A549 (cell line): ENCODE measurements around the gene TP53RK. TPM values are rescaled to one million over a fixed set of nuclear protein-coding genes. Genes with fewer than 3 reads are reported as not detected.

Experiments used
- ATAC-seq, 2 experiments: fragments of 200-7000 bp in 1 of 2; fragments of >200 bp in 1 of 2; cut with Nextera tagmentation in 1 of 2; cut with Tn5 transposase in 1 of 2; 3 replicates each; pipeline versions ENCODE4 v1.8.0 to v1.9.1; 2018 to 2020; ENCODE audit warnings: mild to moderate bottlenecking in 1 of 2, moderate library complexity in 1 of 2
- CTCF ChIA-PET: fragments of 300-600 bp; sonication (Branson Sonifier 250); formaldehyde crosslinking; extraction: SDS; loops from one replicate; lab custom pipeline; 2021; ENCODE audit warnings: antibody characterized with exemption, inconsistent platforms; lab: Yijun Ruan, JAX
- POLR2A ChIA-PET: fragments of 350-600 bp; formaldehyde crosslinking; extraction: SDS; loops from one replicate; lab custom pipeline; 2021; ENCODE audit warnings: antibody characterized with exemption, inconsistent platforms; lab: Yijun Ruan, JAX
- DNase-seq, 2 experiments: peaks; one replicate each; pipeline versions ENCODE4 v3.0.0 to v3.0.0-alpha.2; 2011 to 2016; ENCODE audit warnings: low read depth in 1 of 2, low spot score in 1 of 2
- FAIRE-seq: peaks from 2 replicates; lab custom pipeline; 2011; peaks lifted over from hg19 to GRCh38; lab: Jason Lieb, UNC
- H3K27ac ChIP-seq, 2 experiments: fragments of >200 bp; sonication (Bioruptor Twin); formaldehyde crosslinking; 3 replicates each; pipeline ENCODE4 v1.5.1; 2016 to 2017
- H3K4me1 ChIP-seq: fragments of >200 bp; sonication (Bioruptor Twin); formaldehyde crosslinking; 3 replicates; pipeline ENCODE4 v1.6.1; 2016
- H3K4me2 ChIP-seq: fragments of >200 bp; sonication (Bioruptor Twin); formaldehyde crosslinking; 3 replicates; pipeline ENCODE4 v1.6.1; 2016
- H3K4me3 ChIP-seq: fragments of >200 bp; sonication (Bioruptor Twin); formaldehyde crosslinking; 3 replicates; pipeline ENCODE4 v1.5.1; 2016
- H3K9me3 ChIP-seq: fragments of >200 bp; sonication (Bioruptor Twin); formaldehyde crosslinking; 3 replicates; pipeline ENCODE4 v1.6.1; 2016
- CBX2 ChIP-seq: fragments of 200-600 bp; sonication (generic); IDR thresholded peaks from 2 replicates; pipeline ENCODE4 v1.6.1; 2016; ENCODE audit warnings: low read depth, mild to moderate bottlenecking, borderline replicate concordance
- CHD2 ChIP-seq: fragments of 150-350 bp; IDR thresholded peaks from 2 replicates; pipeline ENCODE4 v1.6.1; 2014; ENCODE audit warnings: low read length; ENCODE audit not compliant: partially characterized antibody
- EHMT2 ChIP-seq: fragments of 200-600 bp; sonication (generic); IDR thresholded peaks from 2 replicates; pipeline ENCODE4 v1.6.1; 2016; ENCODE audit warnings: antibody characterized with exemption, low read depth, mild to moderate bottlenecking, moderate library complexity
- EP300 ChIP-seq, 2 experiments: fragments of >200 bp; sonication (Bioruptor Twin); formaldehyde crosslinking; IDR thresholded peaks; 2 replicates in 1 of 2; 3 replicates in 1 of 2; pipeline ENCODE4 v1.6.1; 2016 to 2017
- ESRRA ChIP-seq: fragments of 150-350 bp; IDR thresholded peaks from 2 replicates; pipeline ENCODE4 v1.6.1; 2014; ENCODE audit warnings: mild to moderate bottlenecking, low read length, borderline replicate concordance
- FOSL2 ChIP-seq, 2 experiments: fragments of 450-650 bp in 1 of 2; fragments of >200 bp in 1 of 2; sonication (Bioruptor Twin) in 1 of 2; formaldehyde crosslinking; IDR thresholded peaks; 2 replicates each; pipeline versions ENCODE4 v1.5.0 to v1.6.1; 2016 to 2020; ENCODE audit warnings: mild to moderate bottlenecking in 1 of 2, moderate library complexity in 1 of 2
- HES2 ChIP-seq: fragments of >200 bp; sonication (Bioruptor Twin); formaldehyde crosslinking; IDR thresholded peaks from 2 replicates; pipeline ENCODE4 v1.6.1; 2016
- JUN ChIP-seq, 2 experiments: fragments of >200 bp; sonication (Bioruptor Twin); formaldehyde crosslinking; IDR thresholded peaks; 2 replicates in 1 of 2; 3 replicates in 1 of 2; pipeline ENCODE4 v1.6.1; 2016 to 2017
- KDM5A ChIP-seq: fragments of 200-600 bp; sonication (generic); IDR thresholded peaks from 2 replicates; pipeline ENCODE4 v1.6.1; 2016; ENCODE audit warnings: antibody characterized with exemption, mild to moderate bottlenecking
- NPAS2 ChIP-seq: fragments of 250-450 bp; sonication (Bioruptor Pico); IDR thresholded peaks from 2 replicates; pipeline ENCODE4 v1.8.0; 2022; ENCODE audit warnings: mild to moderate bottlenecking, moderate library complexity, borderline replicate concordance
- PHF8 ChIP-seq: fragments of 200-600 bp; sonication (generic); IDR thresholded peaks from 2 replicates; pipeline ENCODE4 v1.6.1; 2016; ENCODE audit warnings: low read depth, mild to moderate bottlenecking, antibody characterized with exemption, moderate library complexity, borderline replicate concordance
- POLR2A ChIP-seq: IDR thresholded peaks from 2 replicates; pipeline ENCODE4 v1.6.1; 2012; ENCODE audit warnings: mild to moderate bottlenecking, low read length
- RARB ChIP-seq: fragments of 250-450 bp; sonication (Bioruptor Pico); IDR thresholded peaks from 2 replicates; pipeline ENCODE4 v1.8.0; 2021; ENCODE audit warnings: mild to moderate bottlenecking, moderate library complexity
- RFX5 ChIP-seq: fragments of 450-650 bp; IDR thresholded peaks from 2 replicates; pipeline ENCODE4 v1.7.1; 2014; ENCODE audit warnings: antibody characterized with exemption, mild to moderate bottlenecking, moderate library complexity
- SREBF2 ChIP-seq: fragments of 450-650 bp; IDR thresholded peaks from 2 replicates; pipeline ENCODE4 v1.6.1; 2014; ENCODE audit warnings: mild to moderate bottlenecking, moderate library complexity
- TP53 ChIP-seq: fragments of 250-450 bp; sonication (Bioruptor Pico); IDR thresholded peaks from 2 replicates; pipeline ENCODE4 v1.5.0; 2021; ENCODE audit warnings: mild to moderate bottlenecking, moderate library complexity
- ZSCAN20 ChIP-seq: fragments of 250-450 bp; sonication (Bioruptor Pico); IDR thresholded peaks from 2 replicates; pipeline ENCODE4 v1.8.0; 2022; ENCODE audit warnings: mild to moderate bottlenecking, moderate library complexity
- WGBS: methylation state at CpG from one replicate; pipeline ENCODE4 v1.1.6; 2017; ENCODE audit errors: missing lambda C conversion rate; 5-methylcytosine and 5-hydroxymethylcytosine counted together
- polyA minus RNA-seq: library from RNA; depleted of rRNA, polyadenylated mRNA; stranded (reverse); fragments of >200 nt; gene quantifications from 2 replicates; pipeline ENCODE4 v1.2.3, GENCODE V29; 2011; rRNA and poly(A)+ RNA removed
- polyA plus RNA-seq, 4 experiments: library from polyadenylated mRNA; depleted of rRNA in 3 of 4; stranded (reverse); fragments of >200 nt; fragmentation: RNase III in 1 of 4; extraction: RNeasy Plus Mini Kit Qiagen cat#74134 plus additional on column Dnase treatment in 1 of 4; gene quantifications; 2 replicates in 3 of 4; 3 replicates in 1 of 4; pipeline ENCODE4 v1.2.3, GENCODE V29; 2011 to 2017
- TF ChIP-seq, protein P1 (sequence below): fragments of 200-600 bp; sonication (generic); IDR thresholded peaks from 2 replicates; pipeline ENCODE4 v1.6.1; 2016; ENCODE audit warnings: antibody characterized with exemption, mild to moderate bottlenecking, moderate library complexity
- TF ChIP-seq, protein P2 (sequence below): IDR thresholded peaks from 2 replicates; pipeline ENCODE4 v1.6.1; 2012
- TF ChIP-seq, protein P3 (sequence below): IDR thresholded peaks from 2 replicates; pipeline ENCODE4 v1.6.1; 2012
- TF ChIP-seq, protein P4 (sequence below): fragments of >200 bp; sonication (Bioruptor Twin); formaldehyde crosslinking; IDR thresholded peaks from 3 replicates; pipeline ENCODE4 v1.6.1; 2016
- TF ChIP-seq, protein P5 (sequence below): fragments of >200 bp; sonication (Bioruptor Twin); formaldehyde crosslinking; IDR thresholded peaks from 3 replicates; pipeline ENCODE4 v1.5.1; 2016

TP53RK gene
- polyA plus RNA-seq (2011; rRNA removed) (11.8 and 13.1 TPM in 2 replicates), polyA plus RNA-seq (2017; fragmentation: RNase III; extraction: RNeasy Plus Mini Kit Qiagen cat#74134 plus additional on column Dnase treatment) (9.8 to 10.5 TPM (median 10.5 TPM) in 3 replicates), polyA minus RNA-seq (6.9 and 8.4 TPM in 2 replicates)
- polyA plus RNA-seq (2012; cell fraction: cytosol; rRNA removed) = 5.1 and 6.5 TPM in 2 replicates
- 2.6 and 3.2 TPM in 2 replicates for polyA plus RNA-seq (2012; cell fraction: nucleus; rRNA removed)

- Histone ChIP-seq H3K4me1 (peaks cover 14% of the 10 kb centered on the region), H3K4me3 (peak within 1 kb of the TSS; percentile 55), H3K27ac (peak within 1 kb of the TSS; percentile 84 to 94), H3K9me3 (peaks cover 8% of the 10 kb centered on the region; the same call in 1 of the 3 replicates), H3K4me2 (peak within 1 kb of the TSS; percentile 98)
- ChIA-PET POLR2A (interaction anchor here (0.6 to 1.4 kb wide), 2 partner anchors 58 to 718 kb away, joined by 4 to 6 read pairs; no protein-coding TSS in a partner anchor), CTCF (interaction anchor here (0.5 to 2.3 kb wide), 5 partner anchors 10 to 1255 kb away, joined by 3 to 6 read pairs (median 3); no protein-coding TSS in a partner anchor)
- peak; percentile 98 to 100 for DNase-seq
- peak; percentile 97 to 98 for ATAC-seq
- peak; percentile 63 for FAIRE-seq
- no peak for TF ChIP-seq SREBF2
- TF ChIP-seq, protein P1, sequence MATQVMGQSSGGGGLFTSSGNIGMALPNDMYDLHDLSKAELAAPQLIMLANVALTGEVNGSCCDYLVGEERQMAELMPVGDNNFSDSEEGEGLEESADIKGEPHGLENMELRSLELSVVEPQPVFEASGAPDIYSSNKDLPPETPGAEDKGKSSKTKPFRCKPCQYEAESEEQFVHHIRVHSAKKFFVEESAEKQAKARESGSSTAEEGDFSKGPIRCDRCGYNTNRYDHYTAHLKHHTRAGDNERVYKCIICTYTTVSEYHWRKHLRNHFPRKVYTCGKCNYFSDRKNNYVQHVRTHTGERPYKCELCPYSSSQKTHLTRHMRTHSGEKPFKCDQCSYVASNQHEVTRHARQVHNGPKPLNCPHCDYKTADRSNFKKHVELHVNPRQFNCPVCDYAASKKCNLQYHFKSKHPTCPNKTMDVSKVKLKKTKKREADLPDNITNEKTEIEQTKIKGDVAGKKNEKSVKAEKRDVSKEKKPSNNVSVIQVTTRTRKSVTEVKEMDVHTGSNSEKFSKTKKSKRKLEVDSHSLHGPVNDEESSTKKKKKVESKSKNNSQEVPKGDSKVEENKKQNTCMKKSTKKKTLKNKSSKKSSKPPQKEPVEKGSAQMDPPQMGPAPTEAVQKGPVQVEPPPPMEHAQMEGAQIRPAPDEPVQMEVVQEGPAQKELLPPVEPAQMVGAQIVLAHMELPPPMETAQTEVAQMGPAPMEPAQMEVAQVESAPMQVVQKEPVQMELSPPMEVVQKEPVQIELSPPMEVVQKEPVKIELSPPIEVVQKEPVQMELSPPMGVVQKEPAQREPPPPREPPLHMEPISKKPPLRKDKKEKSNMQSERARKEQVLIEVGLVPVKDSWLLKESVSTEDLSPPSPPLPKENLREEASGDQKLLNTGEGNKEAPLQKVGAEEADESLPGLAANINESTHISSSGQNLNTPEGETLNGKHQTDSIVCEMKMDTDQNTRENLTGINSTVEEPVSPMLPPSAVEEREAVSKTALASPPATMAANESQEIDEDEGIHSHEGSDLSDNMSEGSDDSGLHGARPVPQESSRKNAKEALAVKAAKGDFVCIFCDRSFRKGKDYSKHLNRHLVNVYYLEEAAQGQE = 0 out of 2 replicates have a peak, but pooled peaks have one; percentile 43
- TF ChIP-seq, protein P2, sequence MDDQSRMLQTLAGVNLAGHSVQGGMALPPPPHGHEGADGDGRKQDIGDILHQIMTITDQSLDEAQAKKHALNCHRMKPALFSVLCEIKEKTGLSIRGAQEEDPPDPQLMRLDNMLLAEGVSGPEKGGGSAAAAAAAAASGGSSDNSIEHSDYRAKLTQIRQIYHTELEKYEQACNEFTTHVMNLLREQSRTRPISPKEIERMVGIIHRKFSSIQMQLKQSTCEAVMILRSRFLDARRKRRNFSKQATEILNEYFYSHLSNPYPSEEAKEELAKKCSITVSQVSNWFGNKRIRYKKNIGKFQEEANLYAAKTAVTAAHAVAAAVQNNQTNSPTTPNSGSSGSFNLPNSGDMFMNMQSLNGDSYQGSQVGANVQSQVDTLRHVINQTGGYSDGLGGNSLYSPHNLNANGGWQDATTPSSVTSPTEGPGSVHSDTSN = peak; percentile 58; the same call in 1 of the 2 replicates
- TF ChIP-seq ZSCAN20 = no peak
- peak; percentile 74 for TF ChIP-seq KDM5A
- TF ChIP-seq, protein P3, sequence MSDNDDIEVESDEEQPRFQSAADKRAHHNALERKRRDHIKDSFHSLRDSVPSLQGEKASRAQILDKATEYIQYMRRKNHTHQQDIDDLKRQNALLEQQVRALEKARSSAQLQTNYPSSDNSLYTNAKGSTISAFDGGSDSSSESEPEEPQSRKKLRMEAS = 0 out of 2 replicates have a peak, but pooled peaks have one; percentile 46
- TF ChIP-seq, protein P4, sequence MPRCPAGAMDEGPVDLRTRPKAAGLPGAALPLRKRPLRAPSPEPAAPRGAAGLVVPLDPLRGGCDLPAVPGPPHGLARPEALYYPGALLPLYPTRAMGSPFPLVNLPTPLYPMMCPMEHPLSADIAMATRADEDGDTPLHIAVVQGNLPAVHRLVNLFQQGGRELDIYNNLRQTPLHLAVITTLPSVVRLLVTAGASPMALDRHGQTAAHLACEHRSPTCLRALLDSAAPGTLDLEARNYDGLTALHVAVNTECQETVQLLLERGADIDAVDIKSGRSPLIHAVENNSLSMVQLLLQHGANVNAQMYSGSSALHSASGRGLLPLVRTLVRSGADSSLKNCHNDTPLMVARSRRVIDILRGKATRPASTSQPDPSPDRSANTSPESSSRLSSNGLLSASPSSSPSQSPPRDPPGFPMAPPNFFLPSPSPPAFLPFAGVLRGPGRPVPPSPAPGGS = peak; percentile 45; the same call in 1 of the 3 replicates
- TF ChIP-seq PHF8 = peak; percentile 99
- TF ChIP-seq CHD2 = peak; percentile 66
- TF ChIP-seq ESRRA = no peak
- TF ChIP-seq JUN (IDR thresholded peaks at IDR 0.05) = peak; percentile 79 to 91
- TF ChIP-seq POLR2A = peak; percentile 92
- TF ChIP-seq HES2 = no peak
- no peak for TF ChIP-seq NPAS2
- TF ChIP-seq FOSL2 (IDR thresholded peaks at IDR 0.05) = no peak
- no peak for TF ChIP-seq FOSL2 (CRISPR knock-in tag; IDR thresholded peaks at IDR 0.05)
- TF ChIP-seq RFX5 = no peak
- no peak for TF ChIP-seq CBX2
- WGBS = 2% methylated on average over 36 of the region's 71 CpGs
Observed at GRCh38 chr20:46689082-46689753, at the start of gene TP53RK. TSS of gene TP53RK (minus strand) at chr20:46689444. CDS start at chr20:46689414, 30 bp downstream.

GRCh38 chr20:46735436-46735835 is 46.2 kb upstream of the TP53RK start:
- no peak overlapping the region for H3K27ac ChIP-seq
- H3K4me2 ChIP-seq = no peak overlapping the region
- no peak overlapping the region for H3K4me3 ChIP-seq
- POLR2A ChIA-PET = no interaction called here
- peaks cover 2% of the 10 kb centered on the region; the same call in 1 of the 3 replicates for H3K9me3 ChIP-seq
- no peak for ATAC-seq
- WGBS = 87% methylated on average over 2 of the region's 2 CpGs
- CTCF ChIA-PET = interaction anchor here (0.9 to 1.2 kb wide), 3 partner anchors 10 to 16 kb away, joined by 3 to 4 read pairs (median 3); no protein-coding TSS in a partner anchor
- FAIRE-seq = no peak
- H3K4me1 ChIP-seq = no peaks in the 10 kb centered on the region
- no peak for DNase-seq
- no peak for TF ChIP-seq RARB (CRISPR knock-in tag)
- no peak for TF ChIP-seq KDM5A
- no peak for TF ChIP-seq POLR2A
- no peak for TF ChIP-seq EP300 (IDR thresholded peaks at IDR 0.05)
- no peak for TF ChIP-seq ESRRA
- TF ChIP-seq TP53 (CRISPR knock-in tag) = no peak
- no peak for TF ChIP-seq EHMT2
- TF ChIP-seq, protein P5, sequence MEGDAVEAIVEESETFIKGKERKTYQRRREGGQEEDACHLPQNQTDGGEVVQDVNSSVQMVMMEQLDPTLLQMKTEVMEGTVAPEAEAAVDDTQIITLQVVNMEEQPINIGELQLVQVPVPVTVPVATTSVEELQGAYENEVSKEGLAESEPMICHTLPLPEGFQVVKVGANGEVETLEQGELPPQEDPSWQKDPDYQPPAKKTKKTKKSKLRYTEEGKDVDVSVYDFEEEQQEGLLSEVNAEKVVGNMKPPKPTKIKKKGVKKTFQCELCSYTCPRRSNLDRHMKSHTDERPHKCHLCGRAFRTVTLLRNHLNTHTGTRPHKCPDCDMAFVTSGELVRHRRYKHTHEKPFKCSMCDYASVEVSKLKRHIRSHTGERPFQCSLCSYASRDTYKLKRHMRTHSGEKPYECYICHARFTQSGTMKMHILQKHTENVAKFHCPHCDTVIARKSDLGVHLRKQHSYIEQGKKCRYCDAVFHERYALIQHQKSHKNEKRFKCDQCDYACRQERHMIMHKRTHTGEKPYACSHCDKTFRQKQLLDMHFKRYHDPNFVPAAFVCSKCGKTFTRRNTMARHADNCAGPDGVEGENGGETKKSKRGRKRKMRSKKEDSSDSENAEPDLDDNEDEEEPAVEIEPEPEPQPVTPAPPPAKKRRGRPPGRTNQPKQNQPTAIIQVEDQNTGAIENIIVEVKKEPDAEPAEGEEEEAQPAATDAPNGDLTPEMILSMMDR = no peak
- no peak for TF ChIP-seq RFX5
